K562 (cell line): ENCODE data around the gene SLC29A3. TPM values are rescaled to one million over a fixed set of nuclear protein-coding genes. Genes with fewer than 3 reads are reported as not detected.

ENCODE experiments used
- ATAC-seq: fragments of 200-7000 bp; cut with Tn5 transposase; 3 replicates; pipeline ENCODE4 v1.9.1; 2020; ENCODE audit warnings: moderate library complexity
- BruUV-seq: library from RNA; stranded (reverse); fragments of 400-500 nt; replicated peaks from 2 replicates; lab custom pipeline; 2021; lab: Mats Ljungman, UMichigan
- CTCF ChIA-PET: fragments of 300-600 bp; formaldehyde crosslinking; extraction: SDS; loops from one replicate; lab custom pipeline; 2021; ENCODE audit warnings: low intra/inter-chr PET ratio; lab: Yijun Ruan, JAX
- POLR2A ChIA-PET: fragments of 300-600, 350-650 bp; sonication (Branson Sonifier 250); formaldehyde crosslinking; extraction: SDS; loops from one replicate; lab custom pipeline; 2021; ENCODE audit warnings: antibody characterized with exemption, inconsistent platforms; lab: Yijun Ruan, JAX
- DNase-seq, 4 experiments: peaks; one replicate each; pipeline versions ENCODE4 v3.0.0 to v3.0.0-alpha.2; 2011 to 2018; ENCODE audit warnings: low spot score in 3 of 4, mixed read lengths in 3 of 4; ENCODE audit errors: extremely low read depth in 1 of 4
- FAIRE-seq: peaks from 2 replicates; lab custom pipeline; 2011; peaks lifted over from hg19 to GRCh38; lab: Jason Lieb, UNC
- H2AFZ ChIP-seq: 2 replicates; pipeline ENCODE4 v1.6.0; 2011; ENCODE audit warnings: low read depth, low read length, control low read depth, inconsistent platforms
- H3K27ac ChIP-seq: fragments of 200-600 bp; 3 replicates; pipeline ENCODE4 v1.8.0; 2011; ENCODE audit warnings: low read depth, mild to moderate bottlenecking, control low read depth, inconsistent platforms, low read length, moderate library complexity, mixed read lengths; ENCODE audit errors: extremely low read depth
- H3K27me3 ChIP-seq, 2 experiments: fragments of 300-600 bp in 1 of 2; 2 replicates in 1 of 2; 3 replicates in 1 of 2; pipeline versions ENCODE4 v1.6.0 to v1.8.0; 2011; ENCODE audit warnings: inconsistent platforms in 2 of 2, low read length in 2 of 2, mild to moderate bottlenecking in 1 of 2, mixed read lengths in 1 of 2, moderate library complexity in 1 of 2; ENCODE audit not compliant: control insufficient read depth in 2 of 2, insufficient read depth in 2 of 2
- H3K36me3 ChIP-seq: fragments of 300-600 bp; 3 replicates; pipeline ENCODE4 v1.8.0; 2011; ENCODE audit warnings: mild to moderate bottlenecking, low read length, inconsistent platforms; ENCODE audit not compliant: control insufficient read depth, insufficient read depth
- H3K4me1 ChIP-seq, 2 experiments: fragments of 200-600 bp in 1 of 2; replicated peaks in 1 of 2; 2 replicates in 1 of 2; 3 replicates in 1 of 2; pipeline versions ENCODE4 v1.5.1 to v1.8.0; 2011; ENCODE audit warnings: inconsistent platforms in 2 of 2, low read length in 2 of 2, mild to moderate bottlenecking in 1 of 2, mixed read lengths in 1 of 2, moderate library complexity in 1 of 2; ENCODE audit not compliant: control insufficient read depth in 2 of 2, insufficient read depth in 2 of 2
- H3K4me2 ChIP-seq: 2 replicates; pipeline ENCODE4 v1.6.1; 2011; ENCODE audit warnings: low read length, control low read depth, inconsistent platforms, mixed read lengths; ENCODE audit not compliant: insufficient read depth
- H3K4me3 ChIP-seq: fragments of 200-600 bp; sonication (generic), shearing (Covaris generic); 2 replicates; pipeline ENCODE4 v1.5.1; 2016; ENCODE audit warnings: control low read depth, inconsistent platforms
- H3K79me2 ChIP-seq: fragments of 200-600 bp; 3 replicates; pipeline ENCODE4 v1.8.0; 2011; ENCODE audit warnings: low read length, inconsistent platforms; ENCODE audit not compliant: control insufficient read depth, insufficient read depth
- H3K9ac ChIP-seq, 2 experiments: 2 replicates each; pipeline versions ENCODE4 v1.6.0 to v1.6.1; 2011; ENCODE audit warnings: low read depth in 2 of 2, low read length in 2 of 2, control low read depth in 1 of 2, inconsistent platforms in 1 of 2, mild to moderate bottlenecking in 1 of 2, mixed read lengths in 1 of 2; ENCODE audit not compliant: insufficient read depth in 1 of 2
- H3K9me1 ChIP-seq: one replicate; pipeline ENCODE4 v1.6.0; 2011; ENCODE audit warnings: inconsistent platforms, mild to moderate bottlenecking, low read length, moderate library complexity; ENCODE audit not compliant: control insufficient read depth, insufficient read depth
- H3K9me3 ChIP-seq: replicated peaks from 2 replicates; pipeline ENCODE4 v1.5.1; 2011; ENCODE audit warnings: low read depth, low read length, inconsistent platforms; ENCODE audit not compliant: control insufficient read depth, insufficient read depth
- H4K20me1 ChIP-seq: replicated peaks from 2 replicates; pipeline ENCODE4 v1.6.1; 2011; ENCODE audit warnings: low read length, inconsistent platforms, mixed read lengths; ENCODE audit not compliant: control insufficient read depth, insufficient read depth
- SMARCC2 ChIP-seq: fragments of 450-650 bp; IDR thresholded peaks from 2 replicates; pipeline ENCODE4 v1.6.1; 2017; ENCODE audit warnings: antibody characterized with exemption, moderate library complexity, mild to moderate bottlenecking, low read depth
- XRCC3 ChIP-seq: fragments of 450-650 bp; IDR thresholded peaks from 2 replicates; pipeline ENCODE4 v1.6.1; 2017; ENCODE audit warnings: mild to moderate bottlenecking, moderate library complexity
- WGBS: fragments of 100-300 bp; shearing (Covaris generic); methylation state at CpG from one replicate; pipeline ENCODE4 v1.1.6; 2016; ENCODE audit warnings: low coverage, mixed read lengths; ENCODE audit not compliant: insufficient coverage; ENCODE audit errors: missing lambda C conversion rate; 5-methylcytosine and 5-hydroxymethylcytosine counted together
- in situ Hi-C: fragments of 300-500 bp; cut with MboI; formaldehyde crosslinking; loops from 4 replicates; pipeline ENCODE4 v1.15.0; 2018; ENCODE audit warnings: inconsistent platforms, mixed read lengths
- intact Hi-C: fragments of 100-400 bp; cut with micrococcal nuclease; formaldehyde crosslinking; loops from 2 replicates; pipeline ENCODE4 v1.14.2; 2022
- polyA plus RNA-seq, 8 experiments: library from polyadenylated mRNA; depleted of rRNA in 4 of 8; stranded (reverse) in 5 of 8; unstranded in 3 of 8; fragments of >200 nt; fragmentation: Nextera tagmentation in 2 of 8; fragmentation: Illumina TruSeq in 1 of 8; extraction: Ambion mirVana in 2 of 8; extraction: Trizol in 1 of 8; gene quantifications; 2 replicates each; pipeline versions ENCODE4 v1.2.1 to v1.2.3, GENCODE V29; 2011 to 2014; ENCODE audit warnings: inconsistent platforms in 1 of 8, missing spikeins in 1 of 8
- total RNA-seq, 7 experiments: library from RNA; depleted of rRNA in 6 of 7; stranded (reverse); fragments of >200 nt in 6 of 7; fragmentation: Illumina TruSeq in 2 of 7; extraction: Trizol in 2 of 7; gene quantifications; 2 replicates each; pipeline versions ENCODE4 v1.2.1 to v1.2.3, GENCODE V29; 2011 to 2021; ENCODE audit warnings: low replicate concordance in 1 of 7
- TF ChIP-seq, protein P1 (sequence below): fragments of 150-350 bp; conservative IDR thresholded peaks from 2 replicates; pipeline ENCODE4 v1.6.1; 2014; ENCODE audit warnings: low read length
- TF ChIP-seq, protein P2 (sequence below), 3 experiments: fragments of 200-800 bp in 1 of 3; sonication (Bioruptor generic) in 1 of 3; sonication (generic) in 1 of 3; formaldehyde crosslinking in 1 of 3; IDR thresholded peaks; 2 replicates each; pipeline versions ENCODE4 v1.6.1 to v1.8.0; 2016 to 2022; ENCODE audit warnings: mild to moderate bottlenecking in 2 of 3, missing compliant biosample characterization in 2 of 3, missing genetic modification characterization in 2 of 3, missing genetic modification reagents in 1 of 3

Gene SLC29A3
- total and polyA plus RNA-seq, 9 of the 15 experiments (the other 6 are each of a cell fraction or from before 2014, with no cell fraction given) = 2.1 to 10.7 (median 4.6) TPM

DNA sequence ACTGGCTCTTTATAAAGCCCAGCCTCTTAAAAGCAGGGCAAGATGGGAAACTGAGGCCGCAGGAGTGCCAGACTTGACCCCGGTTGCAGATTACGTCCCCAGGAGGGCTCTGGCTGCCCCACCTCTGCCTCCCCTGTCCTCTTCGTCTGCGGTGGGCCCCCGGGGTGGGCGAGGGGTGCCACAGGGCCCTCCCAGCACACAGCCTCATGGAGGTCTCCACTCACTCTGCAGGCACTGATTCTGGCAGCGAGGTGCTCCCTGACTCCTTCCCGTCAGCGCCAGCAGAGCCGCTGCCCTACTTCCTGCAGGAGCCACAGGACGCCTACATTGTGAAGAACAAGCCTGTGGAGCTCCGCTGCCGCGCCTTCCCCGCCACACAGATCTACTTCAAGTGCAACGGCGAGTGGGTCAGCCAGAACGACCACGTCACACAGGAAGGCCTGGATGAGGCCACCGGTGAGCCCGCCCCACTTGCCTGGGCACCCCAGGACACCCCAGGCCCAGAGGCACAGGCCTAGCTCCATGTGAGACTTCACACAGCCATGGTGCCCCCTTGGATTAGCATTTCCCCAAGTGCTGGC is 39.4 kb upstream of the SLC29A3 start:
- FAIRE-seq = no peak
- no TSS peak for BruUV-seq
- WGBS = 53% methylated on average over 22 of the region's 22 CpGs
- Histone ChIP-seq H3K4me2 (no peak overlapping the region), H3K79me2 (no peaks in the 10 kb centered on the region), H3K36me3 (no peaks in the 10 kb centered on the region), H4K20me1 (peaks cover 4% of the 10 kb centered on the region), H3K27me3 (peaks cover 0 to 18% of the 10 kb centered on the region in 2 experiments; a peak in 3 of 5 replicates), H3K9ac (no peak overlapping the region), H3K4me3 (no peak overlapping the region), H3K9me3 (no peaks in the 10 kb centered on the region), H3K9me1 (no peaks in the 10 kb centered on the region), H3K27ac (no peak overlapping the region), H3K4me1 (peaks cover 0 to 11% of the 10 kb centered on the region in 2 experiments; a peak in 2 of 5 replicates), H2AFZ (no peak overlapping the region)
- intact Hi-C loops (loop anchor here (5.0 kb wide), 1 partner anchor 352 kb away; no protein-coding TSS in a partner anchor), in situ Hi-C loops (no loop called here)
- TF ChIP-seq, protein P1, sequence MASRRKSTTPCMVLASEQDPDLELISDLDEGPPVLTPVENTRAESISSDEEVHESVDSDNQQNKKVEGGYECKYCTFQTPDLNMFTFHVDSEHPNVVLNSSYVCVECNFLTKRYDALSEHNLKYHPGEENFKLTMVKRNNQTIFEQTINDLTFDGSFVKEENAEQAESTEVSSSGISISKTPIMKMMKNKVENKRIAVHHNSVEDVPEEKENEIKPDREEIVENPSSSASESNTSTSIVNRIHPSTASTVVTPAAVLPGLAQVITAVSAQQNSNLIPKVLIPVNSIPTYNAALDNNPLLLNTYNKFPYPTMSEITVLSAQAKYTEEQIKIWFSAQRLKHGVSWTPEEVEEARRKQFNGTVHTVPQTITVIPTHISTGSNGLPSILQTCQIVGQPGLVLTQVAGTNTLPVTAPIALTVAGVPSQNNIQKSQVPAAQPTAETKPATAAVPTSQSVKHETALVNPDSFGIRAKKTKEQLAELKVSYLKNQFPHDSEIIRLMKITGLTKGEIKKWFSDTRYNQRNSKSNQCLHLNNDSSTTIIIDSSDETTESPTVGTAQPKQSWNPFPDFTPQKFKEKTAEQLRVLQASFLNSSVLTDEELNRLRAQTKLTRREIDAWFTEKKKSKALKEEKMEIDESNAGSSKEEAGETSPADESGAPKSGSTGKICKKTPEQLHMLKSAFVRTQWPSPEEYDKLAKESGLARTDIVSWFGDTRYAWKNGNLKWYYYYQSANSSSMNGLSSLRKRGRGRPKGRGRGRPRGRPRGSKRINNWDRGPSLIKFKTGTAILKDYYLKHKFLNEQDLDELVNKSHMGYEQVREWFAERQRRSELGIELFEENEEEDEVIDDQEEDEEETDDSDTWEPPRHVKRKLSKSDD = no peak
- TF ChIP-seq, protein P2, sequence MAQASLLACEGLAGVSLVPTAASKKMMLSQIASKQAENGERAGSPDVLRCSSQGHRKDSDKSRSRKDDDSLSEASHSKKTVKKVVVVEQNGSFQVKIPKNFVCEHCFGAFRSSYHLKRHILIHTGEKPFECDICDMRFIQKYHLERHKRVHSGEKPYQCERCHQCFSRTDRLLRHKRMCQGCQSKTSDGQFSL (CRISPR knock-in tag; IDR thresholded peaks at IDR 0.05) = no peak
- TF ChIP-seq, protein P2 (tag; IDR thresholded peaks at IDR 0.05) = 0 out of 4 replicates have a peak, but pooled peaks of 1 of the 2 experiments have one; percentile 16
- TF ChIP-seq SMARCC2 (no peak), XRCC3 (no peak)
- CTCF ChIA-PET = no interaction called here
- no peak for DNase-seq
- POLR2A ChIA-PET = interaction anchor here (1.0 to 1.3 kb wide), 3 partner anchors 8 to 10 kb away, joined by 3 to 5 read pairs (median 4); no protein-coding TSS in a partner anchor
- no peak for ATAC-seq
